ENCODE measurements around the gene TBX5.

GRCh38 chr12:114384739-114385138, 21.2 kb downstream of the TBX5 start:
- TF ChIP-seq CTCF (IDR thresholded peaks at IDR 0.05) (no peak), POLR2A (IDR thresholded peaks at IDR 0.05) (no peak)

Measured in right lobe of liver (tissue), 4 donors.